MM.1S (cell line): ENCODE data around the gene HDAC9.

Source experiments
- DNase-seq: peaks from one replicate; pipeline ENCODE4 v3.0.0-alpha.2; 2015
- H2AFZ ChIP-seq: fragments of 300-600 bp; sonication (generic); 2 replicates; pipeline ENCODE4 v1.6.0; 2016; ENCODE audit warnings: antibody characterized with exemption, low read length
- H3F3A ChIP-seq: fragments of 300-600 bp; sonication (generic); 2 replicates; pipeline ENCODE4 v1.6.1; 2016; ENCODE audit warnings: mild to moderate bottlenecking, antibody characterized with exemption, low read length, moderate library complexity, mixed read lengths; ENCODE audit not compliant: insufficient read depth
- H3K27ac ChIP-seq: fragments of 300-600 bp; sonication (generic); 2 replicates; pipeline ENCODE4 v1.5.1; 2016; ENCODE audit warnings: mild to moderate bottlenecking, low read length
- H3K27me3 ChIP-seq: fragments of 300-600 bp; sonication (generic); replicated peaks from 2 replicates; pipeline ENCODE4 v1.6.0; 2016; ENCODE audit warnings: low read length; ENCODE audit not compliant: insufficient read depth
- H3K36me3 ChIP-seq: fragments of 300-600 bp; sonication (generic); replicated peaks from 2 replicates; pipeline ENCODE4 v1.6.1; 2016; ENCODE audit warnings: mild to moderate bottlenecking, low read length, mixed read lengths; ENCODE audit not compliant: insufficient read depth
- H3K4me1 ChIP-seq: fragments of 300-600 bp; sonication (generic); 2 replicates; pipeline ENCODE4 v1.6.1; 2016; ENCODE audit warnings: low read length, mixed read lengths
- H3K4me2 ChIP-seq: fragments of 300-600 bp; sonication (generic); 2 replicates; pipeline ENCODE4 v1.6.0; 2016; ENCODE audit warnings: low read depth, low read length
- H3K4me3 ChIP-seq: fragments of 300-600 bp; sonication (generic); 2 replicates; pipeline ENCODE4 v1.5.1; 2016; ENCODE audit warnings: low read length, mixed read lengths
- H3K79me2 ChIP-seq: fragments of 300-600 bp; sonication (generic); 2 replicates; pipeline ENCODE4 v1.6.1; 2016; ENCODE audit warnings: mixed run types, low read length, mixed read lengths
- H3K9ac ChIP-seq: fragments of 300-600 bp; sonication (generic); 2 replicates; pipeline ENCODE4 v1.6.1; 2016; ENCODE audit warnings: low read length, mixed read lengths
- H3K9me2 ChIP-seq: fragments of 300-600 bp; sonication (generic); replicated peaks from 2 replicates; pipeline ENCODE4 v1.6.1; 2016; ENCODE audit warnings: mild to moderate bottlenecking, low read length, mixed read lengths; ENCODE audit not compliant: insufficient read depth
- H3K9me3 ChIP-seq: fragments of 300-600 bp; sonication (generic); replicated peaks from 2 replicates; pipeline ENCODE4 v1.6.1; 2016; ENCODE audit warnings: mild to moderate bottlenecking, low read length, mixed read lengths; ENCODE audit not compliant: insufficient read depth
- H4K20me1 ChIP-seq: fragments of 300-600 bp; sonication (generic); 2 replicates; pipeline ENCODE4 v1.6.1; 2016; ENCODE audit warnings: mild to moderate bottlenecking, low read length, moderate library complexity, mixed read lengths; ENCODE audit not compliant: insufficient read depth
- EZH2 ChIP-seq: fragments of 300-600 bp; sonication (generic); optimal IDR thresholded peaks from 2 replicates; pipeline ENCODE3; 2017; ENCODE audit warnings: low read depth, mild to moderate bottlenecking, antibody characterized with exemption, low read length, mixed read lengths
- EZH2phosphoT487 ChIP-seq: fragments of 300-600 bp; sonication (generic); IDR thresholded peaks from 2 replicates; pipeline ENCODE4 v1.6.1; 2018; ENCODE audit warnings: antibody characterized with exemption, low read length
- TF ChIP-seq, protein P1 (sequence below): fragments of 300-600 bp; sonication (generic); IDR thresholded peaks from 2 replicates; pipeline ENCODE4 v1.5.1; 2016; ENCODE audit warnings: antibody characterized with exemption, low read length, mixed read lengths

Gene HDAC9

DNA sequence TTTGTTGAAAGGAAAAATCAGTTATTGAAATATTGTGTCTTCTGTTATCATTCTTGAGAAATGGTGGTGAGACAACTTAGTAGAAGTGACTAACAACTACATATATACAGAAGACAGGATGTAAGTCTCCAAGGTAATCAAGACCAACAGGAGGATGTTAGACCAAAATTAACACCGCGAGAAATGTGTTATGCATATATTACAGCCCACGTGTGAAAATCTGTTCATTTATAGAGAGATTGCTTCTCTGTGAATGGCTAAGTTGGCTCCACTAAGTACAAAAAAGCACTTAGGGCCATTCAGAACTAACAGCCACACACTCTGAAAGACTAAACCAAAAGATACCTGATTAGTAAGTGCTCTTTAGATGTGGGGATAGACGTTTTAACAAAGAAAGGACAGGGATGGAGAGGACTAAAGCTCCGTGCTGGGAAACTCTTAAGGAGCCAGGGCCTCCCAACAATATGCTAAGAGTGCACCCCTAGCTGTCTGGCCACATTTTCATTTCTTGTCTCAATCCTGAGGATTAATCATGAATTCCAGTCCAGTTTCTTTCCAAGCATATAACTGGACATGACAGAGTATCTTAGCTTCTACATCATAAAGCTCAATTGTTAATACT, 26.5 kb downstream of the HDAC9 start:
- H3K4me3 ChIP-seq, result no peak overlapping the region
- no peaks in the 10 kb centered on the region for H4K20me1 ChIP-seq
- H3K9ac ChIP-seq, result no peak overlapping the region
- peaks cover 23% of the 10 kb centered on the region for H3K4me1 ChIP-seq
- H3K9me2 ChIP-seq, result no peaks in the 10 kb centered on the region
- no peaks in the 10 kb centered on the region for H3K36me3 ChIP-seq
- H3K27me3 ChIP-seq, result no peaks in the 10 kb centered on the region
- no peak overlapping the region for H3K27ac ChIP-seq
- no peak for TF ChIP-seq EZH2phosphoT487
- no peak for TF ChIP-seq EZH2
- TF ChIP-seq, protein P1, sequence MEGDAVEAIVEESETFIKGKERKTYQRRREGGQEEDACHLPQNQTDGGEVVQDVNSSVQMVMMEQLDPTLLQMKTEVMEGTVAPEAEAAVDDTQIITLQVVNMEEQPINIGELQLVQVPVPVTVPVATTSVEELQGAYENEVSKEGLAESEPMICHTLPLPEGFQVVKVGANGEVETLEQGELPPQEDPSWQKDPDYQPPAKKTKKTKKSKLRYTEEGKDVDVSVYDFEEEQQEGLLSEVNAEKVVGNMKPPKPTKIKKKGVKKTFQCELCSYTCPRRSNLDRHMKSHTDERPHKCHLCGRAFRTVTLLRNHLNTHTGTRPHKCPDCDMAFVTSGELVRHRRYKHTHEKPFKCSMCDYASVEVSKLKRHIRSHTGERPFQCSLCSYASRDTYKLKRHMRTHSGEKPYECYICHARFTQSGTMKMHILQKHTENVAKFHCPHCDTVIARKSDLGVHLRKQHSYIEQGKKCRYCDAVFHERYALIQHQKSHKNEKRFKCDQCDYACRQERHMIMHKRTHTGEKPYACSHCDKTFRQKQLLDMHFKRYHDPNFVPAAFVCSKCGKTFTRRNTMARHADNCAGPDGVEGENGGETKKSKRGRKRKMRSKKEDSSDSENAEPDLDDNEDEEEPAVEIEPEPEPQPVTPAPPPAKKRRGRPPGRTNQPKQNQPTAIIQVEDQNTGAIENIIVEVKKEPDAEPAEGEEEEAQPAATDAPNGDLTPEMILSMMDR, result no peak
- peaks cover 85% of the 10 kb centered on the region for H3K79me2 ChIP-seq
- no peak for DNase-seq
- no peak overlapping the region for H2AFZ ChIP-seq
- no peak overlapping the region for H3K4me2 ChIP-seq
- H3K9me3 ChIP-seq, result no peaks in the 10 kb centered on the region
- peaks cover 26% of the 10 kb centered on the region for H3F3A ChIP-seq

DNA sequence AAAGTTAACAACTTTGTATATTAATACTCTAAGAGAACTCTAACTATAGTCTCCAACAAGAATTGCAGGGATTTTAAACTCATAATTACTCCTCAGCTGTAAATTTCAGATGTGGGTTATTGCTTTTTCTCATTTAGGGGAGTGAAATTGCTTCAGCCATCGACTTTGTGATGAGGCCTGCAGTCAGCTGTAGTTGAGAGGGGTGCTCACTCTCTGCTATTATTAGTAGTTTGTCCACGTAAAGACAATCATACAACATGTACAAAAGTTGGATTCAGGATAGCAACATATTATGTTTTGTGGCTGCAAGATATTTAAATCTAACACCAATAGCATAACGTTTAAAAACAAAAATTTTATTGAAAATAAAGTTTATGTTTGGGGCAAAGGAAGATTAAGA, 28.7 kb downstream of the HDAC9 start:
- H3K4me2 ChIP-seq, result no peak overlapping the region
- H3K4me1 ChIP-seq, result peaks cover 21% of the 10 kb centered on the region
- peaks cover 84% of the 10 kb centered on the region for H3K79me2 ChIP-seq

DNA sequence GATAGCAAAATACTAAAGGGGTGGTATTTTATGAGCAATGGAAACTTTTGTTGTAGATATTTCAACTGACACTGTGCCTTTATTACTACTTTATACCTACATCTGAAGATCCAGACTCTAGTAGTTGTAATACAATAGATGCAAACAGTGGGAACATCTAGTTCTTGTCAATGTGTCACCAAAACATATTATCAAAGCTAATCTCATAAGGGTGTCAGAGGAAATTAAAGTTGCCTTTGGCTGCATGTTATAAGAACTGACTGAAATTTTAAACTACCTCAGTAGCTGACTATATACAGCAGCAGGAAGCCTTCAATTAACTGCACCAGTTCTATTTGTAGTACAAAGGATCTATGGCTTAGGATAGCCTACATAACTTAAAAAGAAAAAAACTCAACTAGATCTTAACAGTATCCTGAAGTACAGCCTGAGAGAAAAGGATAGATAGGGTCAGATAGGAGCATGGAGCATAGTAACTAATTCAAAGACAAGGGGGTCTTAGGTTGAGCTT, 30.9 kb downstream of the HDAC9 start:
- no peak overlapping the region for H2AFZ ChIP-seq
- no peak overlapping the region for H3K9ac ChIP-seq
- H4K20me1 ChIP-seq, result no peaks in the 10 kb centered on the region
- DNase-seq, result no peak
- H3K79me2 ChIP-seq, result peaks cover 85% of the 10 kb centered on the region
- H3K27ac ChIP-seq, result no peak overlapping the region
- no peak overlapping the region for H3K4me2 ChIP-seq
- H3F3A ChIP-seq, result 0 out of 2 replicates have a peak, but pooled peaks cover under 1% of the 10 kb centered on the region
- H3K9me2 ChIP-seq, result no peaks in the 10 kb centered on the region
- no peaks in the 10 kb centered on the region for H3K9me3 ChIP-seq
- H3K27me3 ChIP-seq, result no peaks in the 10 kb centered on the region
- H3K36me3 ChIP-seq, result no peaks in the 10 kb centered on the region
- peaks cover 7% of the 10 kb centered on the region; the same call in 1 of the 2 replicates for H3K4me1 ChIP-seq
- no peak overlapping the region for H3K4me3 ChIP-seq
- TF ChIP-seq, protein P1, result no peak
- TF ChIP-seq EZH2phosphoT487, result no peak
- no peak for TF ChIP-seq EZH2

More for the DNA sequence above, 28.7 kb downstream of the HDAC9 start:
- DNase-seq, result no peak
- no peaks in the 10 kb centered on the region for H3K36me3 ChIP-seq
- H3K9me2 ChIP-seq, result no peaks in the 10 kb centered on the region
- H3F3A ChIP-seq, result peaks cover 16% of the 10 kb centered on the region
- H3K4me3 ChIP-seq, result no peak overlapping the region
- no peak overlapping the region for H2AFZ ChIP-seq
- H3K9ac ChIP-seq, result no peak overlapping the region
- H4K20me1 ChIP-seq, result no peaks in the 10 kb centered on the region
- no peak overlapping the region for H3K27ac ChIP-seq
- TF ChIP-seq, protein P1, result no peak
- no peak for TF ChIP-seq EZH2phosphoT487
- no peak for TF ChIP-seq EZH2
- no peaks in the 10 kb centered on the region for H3K9me3 ChIP-seq
- no peaks in the 10 kb centered on the region for H3K27me3 ChIP-seq
